IMR-90 (cell line): ENCODE measurements around the gene CTDP1. TPM values are rescaled to one million over a fixed set of nuclear protein-coding genes. Genes with fewer than 3 reads are reported as not detected.

ENCODE experiments used
- ATAC-seq: fragments of 200-7000 bp; cut with Tn5 transposase; 2 replicates; pipeline ENCODE4 v1.9.1; 2020; ENCODE audit warnings: low read depth, mild to moderate bottlenecking, moderate library complexity
- BruUV-seq: library from RNA; stranded (reverse); fragments of 400-500 nt; replicated peaks from 2 replicates; lab custom pipeline; 2021; lab: Mats Ljungman, UMichigan
- CTCF ChIA-PET: fragments of 300-600 bp; formaldehyde crosslinking; extraction: SDS; loops from one replicate; lab custom pipeline; 2021; ENCODE audit warnings: antibody characterized with exemption; lab: Yijun Ruan, JAX
- POLR2A ChIA-PET: fragments of 300-600 bp; sonication (Branson Sonifier 250); formaldehyde crosslinking; loops from one replicate; lab custom pipeline; 2022; ENCODE audit warnings: antibody characterized with exemption; ENCODE audit not compliant: unreplicated experiment; lab: Charles Lee
- DNase-seq: peaks from one replicate; pipeline ENCODE4 v3.0.0; 2013
- H2AFZ ChIP-seq: replicated peaks from 2 replicates; pipeline ENCODE3; 2013; ENCODE audit warnings: low read length, mild to moderate bottlenecking; ENCODE audit not compliant: poor library complexity
- H2AK5ac ChIP-seq: 2 replicates; pipeline ENCODE4 v1.6.1; 2013; ENCODE audit warnings: low read depth, low read length, inconsistent platforms
- H2AK9ac ChIP-seq: replicated peaks from 2 replicates; pipeline ENCODE3; 2013; ENCODE audit warnings: mild to moderate bottlenecking, low read depth, low read length, moderate library complexity; ENCODE audit not compliant: poor library complexity
- H2BK120ac ChIP-seq: 2 replicates; pipeline ENCODE4 v1.6.1; 2013; ENCODE audit warnings: low read depth, low read length, inconsistent platforms
- H2BK15ac ChIP-seq: 3 replicates; pipeline ENCODE4 v1.6.1; 2013; ENCODE audit warnings: low read depth, low read length, inconsistent platforms
- H2BK20ac ChIP-seq: 2 replicates; pipeline ENCODE4 v1.6.1; 2013; ENCODE audit warnings: low read depth, mild to moderate bottlenecking, inconsistent platforms, low read length, moderate library complexity
- H2BK5ac ChIP-seq: 2 replicates; pipeline ENCODE4 v1.6.1; 2013; ENCODE audit warnings: mild to moderate bottlenecking, low read depth, low read length, inconsistent platforms; ENCODE audit not compliant: poor library complexity, severe bottlenecking
- H3K14ac ChIP-seq: replicated peaks from 2 replicates; pipeline ENCODE4 v1.6.1; 2013; ENCODE audit warnings: low read depth, low read length, inconsistent platforms
- H3K18ac ChIP-seq: 2 replicates; pipeline ENCODE4 v1.6.1; 2013; ENCODE audit warnings: low read depth, low read length, control low read depth
- H3K23ac ChIP-seq: 2 replicates; pipeline ENCODE4 v1.6.1; 2013; ENCODE audit warnings: low read depth, low read length, inconsistent platforms
- H3K27ac ChIP-seq: 2 replicates; pipeline ENCODE4 v1.5.1; 2013; ENCODE audit warnings: mild to moderate bottlenecking, control low read depth, low read length; ENCODE audit not compliant: insufficient read depth
- H3K27me3 ChIP-seq: 2 replicates; pipeline ENCODE4 v1.6.1; 2013; ENCODE audit warnings: low read length; ENCODE audit not compliant: control insufficient read depth, insufficient read depth
- H3K36me3 ChIP-seq: 2 replicates; pipeline ENCODE4 v1.6.1; 2013; ENCODE audit warnings: low read length, mixed read lengths; ENCODE audit not compliant: control insufficient read depth, insufficient read depth
- H3K4ac ChIP-seq: 2 replicates; pipeline ENCODE4 v1.6.1; 2013; ENCODE audit warnings: low read depth, low read length, inconsistent platforms
- H3K4me1 ChIP-seq: 2 replicates; pipeline ENCODE4 v1.6.1; 2013; ENCODE audit warnings: low read length, mixed read lengths; ENCODE audit not compliant: control insufficient read depth, insufficient read depth
- H3K4me2 ChIP-seq: 2 replicates; pipeline ENCODE4 v1.6.1; 2013; ENCODE audit warnings: low read depth, mild to moderate bottlenecking, control low read depth, low read length, moderate library complexity
- H3K4me3 ChIP-seq: 2 replicates; pipeline ENCODE4 v1.5.1; 2013; ENCODE audit warnings: low read depth, mild to moderate bottlenecking, control low read depth, low read length, moderate library complexity; ENCODE audit not compliant: insufficient read depth
- H3K56ac ChIP-seq: 2 replicates; pipeline ENCODE4 v1.6.1; 2013; ENCODE audit warnings: low read length, inconsistent platforms; ENCODE audit not compliant: insufficient read depth; ENCODE audit errors: extremely low read depth
- H3K79me1 ChIP-seq, 2 experiments: 2 replicates each; pipeline ENCODE4 v1.6.1; 2013; ENCODE audit warnings: low read length in 2 of 2, inconsistent platforms in 1 of 2, low read depth in 1 of 2
- H3K9ac ChIP-seq: 2 replicates; pipeline ENCODE4 v1.6.1; 2013; ENCODE audit warnings: low read depth, low read length, control low read depth
- H3K9me1 ChIP-seq: 2 replicates; pipeline ENCODE4 v1.6.1; 2013; ENCODE audit warnings: low read length, inconsistent platforms; ENCODE audit not compliant: insufficient read depth
- H3K9me3 ChIP-seq: 2 replicates; pipeline ENCODE4 v1.6.1; 2013; ENCODE audit warnings: low read length; ENCODE audit not compliant: control insufficient read depth, insufficient read depth
- H4K20me1 ChIP-seq: 2 replicates; pipeline ENCODE4 v1.6.1; 2013; ENCODE audit warnings: low read length, inconsistent platforms; ENCODE audit not compliant: insufficient read depth
- H4K5ac ChIP-seq: 2 replicates; pipeline ENCODE4 v1.6.1; 2013; ENCODE audit warnings: mild to moderate bottlenecking, low read depth, low read length, control low read depth
- H4K8ac ChIP-seq, 2 experiments: 2 replicates each; pipeline ENCODE4 v1.6.1; 2013; ENCODE audit warnings: low read depth in 2 of 2, low read length in 2 of 2, control low read depth in 1 of 2, inconsistent platforms in 1 of 2
- H4K91ac ChIP-seq: 2 replicates; pipeline ENCODE4 v1.6.1; 2013; ENCODE audit warnings: low read depth, low read length, inconsistent platforms; ENCODE audit not compliant: insufficient read depth
- BHLHE40 ChIP-seq: fragments of 150-350 bp; IDR thresholded peaks from 2 replicates; pipeline ENCODE4 v1.6.1; 2016; ENCODE audit warnings: mild to moderate bottlenecking, low read depth, low read length
- CEBPB ChIP-seq: IDR thresholded peaks from 2 replicates; pipeline ENCODE4 v1.6.1; 2012; ENCODE audit warnings: low read depth, low read length, improper control_type of control experiment
- CHD1 ChIP-seq: IDR thresholded peaks from 2 replicates; pipeline ENCODE4 v1.6.1; 2012; ENCODE audit warnings: low read depth, low read length, improper control_type of control experiment
- ELK1 ChIP-seq: fragments of 150-350 bp; IDR thresholded peaks from 2 replicates; pipeline ENCODE4 v1.6.1; 2016; ENCODE audit warnings: low read depth, mild to moderate bottlenecking, low read length, moderate library complexity, borderline replicate concordance
- MAFK ChIP-seq: IDR thresholded peaks from 2 replicates; pipeline ENCODE4 v1.6.1; 2012; ENCODE audit warnings: low read depth, low read length, improper control_type of control experiment
- MXI1 ChIP-seq: IDR thresholded peaks from 2 replicates; pipeline ENCODE4 v1.6.1; 2012; ENCODE audit warnings: low read depth, mild to moderate bottlenecking, low read length, moderate library complexity, borderline replicate concordance
- NFE2L2 ChIP-seq: fragments of 150-350 bp; IDR thresholded peaks from 2 replicates; pipeline ENCODE4 v1.6.1; 2016; ENCODE audit warnings: low read depth, mild to moderate bottlenecking, low read length
- WGBS, 2 experiments: methylation state at CpG; one replicate each; pipeline versions ENCODE4 v1.1.5 to v1.1.7; 2013; ENCODE audit warnings: missing lambda C conversion rate in 2 of 2; ENCODE audit not compliant: insufficient read length in 1 of 2; ENCODE audit errors: extremely low coverage in 2 of 2; 5-methylcytosine and 5-hydroxymethylcytosine counted together
- dilution Hi-C: fragments of 300-500 bp; cut with HindIII; formaldehyde crosslinking; loops from one replicate; pipeline ENCODE4 v1.14.3; 2018; ENCODE audit warnings: low sequenced_read_pairs; ENCODE audit not compliant: unreplicated experiment
- in situ Hi-C: fragments of 300-500 bp; cut with MboI; formaldehyde crosslinking; loops from 3 replicates; pipeline ENCODE4 v1.14.3; 2019; ENCODE audit warnings: low sequenced_read_pairs, inconsistent platforms, mixed read lengths
- intact Hi-C: fragments of 100-400 bp; cut with micrococcal nuclease; formaldehyde crosslinking; loops from 2 replicates; pipeline ENCODE4 v1.10.0; 2022
- polyA plus RNA-seq, 3 experiments: library from polyadenylated mRNA; depleted of rRNA; stranded (reverse); fragments of >200 nt; gene quantifications; 2 replicates each; pipeline ENCODE4 v1.2.3, GENCODE V29; 2012; ENCODE audit warnings: low replicate concordance in 1 of 3
- total RNA-seq: library from RNA; depleted of rRNA; stranded (reverse); fragments of >200 nt; gene quantifications from 2 replicates; pipeline ENCODE4 v1.2.3, GENCODE V29; 2012

The CTDP1 gene
- total and polyA plus RNA-seq, 2 of the 4 experiments (the other 2 are of a cell fraction), result 13.4 to 17.6 TPM

GRCh38 chr18:79792096-79792987, 112.7 kb downstream of the CTDP1 start:
- Histone ChIP-seq H2AK5ac (peak overlapping the region; percentile 39), H4K5ac (peak overlapping the region; percentile 56; the same call in 1 of the 2 replicates), H3K27ac (peak overlapping the region; percentile 88), H2BK15ac (peak overlapping the region; percentile 1; the same call in 2 of the 3 replicates), H3K9me3 (no peaks in the 10 kb centered on the region; the same call in 1 of the 2 replicates), H3K79me1 (no peaks in the 10 kb centered on the region), H4K91ac (peak overlapping the region; percentile 94), H3K18ac (peak overlapping the region; percentile 81), H3K4me2 (peak overlapping the region; percentile 74), H3K36me3 (no peaks in the 10 kb centered on the region), H3K4me3 (no peak overlapping the region), H3K9ac (peak overlapping the region; percentile 13), H2AFZ (peak overlapping the region; percentile 71), H3K27me3 (peaks cover 19% of the 10 kb centered on the region), H3K4ac (peak overlapping the region; percentile 88), H2AK9ac (peak overlapping the region; percentile 42), H3K4me1 (peaks cover 18% of the 10 kb centered on the region), H4K20me1 (peaks cover 2% of the 10 kb centered on the region; the same call in 1 of the 2 replicates), H3K14ac (peak overlapping the region; percentile 14), H2BK5ac (peak overlapping the region; percentile 81), H3K9me1 (peaks cover 15% of the 10 kb centered on the region), H3K56ac (peak overlapping the region; percentile 28), H3K23ac (peak overlapping the region; percentile 29), H2BK120ac (peak overlapping the region; percentile 87), H2BK20ac (peak overlapping the region; percentile 79), H4K8ac (peak overlapping the region; percentile 53 to 81)
- ChIA-PET POLR2A (interaction anchor here (0.6 kb wide), 1 partner anchor 195 kb away, joined by 3 read pairs; no protein-coding TSS in a partner anchor), CTCF (no interaction called here)
- 71% methylated on average over 30 of the region's 46 CpGs; no CpG with 5 or more reads in 1 of the 2 experiments for WGBS, 2 experiments
- DNase-seq (no peak), ATAC-seq (peak; percentile 2)
- TF ChIP-seq MXI1 (no peak), BHLHE40 (no peak), NFE2L2 (no peak), ELK1 (no peak), CHD1 (no peak), MAFK (no peak), CEBPB (no peak)
- in situ Hi-C loops, result no loop called here
- dilution Hi-C loops, result no loop called here
- intact Hi-C loops, result loop anchor here (5.0 kb wide), 1 partner anchor 355 kb away; no protein-coding TSS in a partner anchor
- no TSS peak for BruUV-seq
